ENCODE results near the gene MMADHC. TPM values are rescaled to one million over a fixed set of nuclear protein-coding genes. Genes with fewer than 3 reads are reported as not detected.

MMADHC gene
- total RNA-seq (2022; extraction: Qiagen RNA extraction): 80.8 to 92.4 TPM (median 84.7 TPM) in 5 replicates

GRCh38 chr2:149587220-149587949 lies at the start of gene MMADHC:
Gene MMADHC (minus strand): TSS chr2:149587775. CDS start chr2:149587097, 678 bp downstream.

All from A549 treated with dexamethasone at 1 μM for 4 hours (cell line).